ENCODE measurements around the gene SNU13. TPM values are rescaled to one million over a fixed set of nuclear protein-coding genes. Genes with fewer than 3 reads are reported as not detected.
"Not testable (repeated sequence)": the region's sequence is repeated elsewhere in the genome, so short reads cannot be mapped to it uniquely, and the experiment has no call there.

SNU13 gene
- total RNA-seq, 4 donors from 2014 or later = 177 to 202 (median 185) TPM

DNA sequence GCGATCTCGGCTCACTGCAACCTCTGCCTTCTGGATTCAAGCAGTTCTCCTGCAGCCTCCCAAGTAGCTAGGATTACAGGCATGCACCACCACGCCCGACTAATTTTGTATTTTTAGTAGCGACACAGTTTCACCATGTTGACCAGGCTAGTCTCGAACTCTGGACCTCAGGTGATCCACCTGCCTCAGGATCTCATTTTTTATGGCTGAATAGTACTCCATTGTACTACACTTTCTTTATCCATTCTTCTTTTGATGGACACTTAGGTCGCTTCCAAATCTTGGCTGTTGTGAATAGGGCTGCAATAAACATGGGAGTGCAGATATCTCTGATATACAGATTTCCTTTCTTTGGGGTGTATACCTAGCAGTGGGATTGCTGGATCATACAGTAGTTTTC lies 46.8 kb downstream of the SNU13 start:
- H3K27ac ChIP-seq = no peak overlapping the region
- H3K9me3 ChIP-seq = no peaks in the 10 kb centered on the region
- peaks cover 0 to 2% of the 10 kb centered on the region in 2 donors for H3K4me1 ChIP-seq
- TF ChIP-seq CTCF (IDR thresholded peaks at IDR 0.05 in 4 of 5, conservative IDR thresholded peaks at IDR 0.05 in 1 of 5) = no peak
- no peak for TF ChIP-seq POLR2A (IDR thresholded peaks at IDR 0.05)
- intact Hi-C loops (cut with DNase I; ENCODE audit: low total_unique reads) (no loop called here), in situ Hi-C loops (cut with MboI; ENCODE audit: low sequenced_read_pairs in 4 of 4) (no loop called here)
- DNase-seq (no peak), ATAC-seq (no peak)
- H3K36me3 ChIP-seq = peaks cover 0 to 89% of the 10 kb centered on the region in 2 donors
- H3K27me3 ChIP-seq = no peaks in the 10 kb centered on the region
- no peak overlapping the region for H3K4me3 ChIP-seq

DNA sequence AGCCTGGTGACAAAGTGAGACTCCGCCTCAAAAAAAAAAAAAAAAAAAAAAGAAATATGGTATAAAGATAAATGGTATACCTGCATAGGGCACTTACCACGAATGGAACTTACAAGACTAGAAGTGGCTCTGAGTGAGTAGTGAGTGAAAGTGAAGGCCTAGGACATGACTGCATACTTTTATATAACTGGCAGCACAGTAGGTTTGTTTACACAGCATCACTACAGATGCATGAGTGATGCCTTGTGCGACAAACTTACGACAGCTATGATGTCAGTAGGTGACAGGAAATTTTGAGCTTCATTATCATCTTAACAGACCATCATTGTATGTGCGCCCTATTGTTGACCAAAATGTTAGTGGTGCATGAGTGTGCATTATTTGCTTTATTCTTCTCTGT lies 49.9 kb downstream of the SNU13 start:
- H3K4me3 ChIP-seq = no peak overlapping the region
- no peak for DNase-seq
- no peaks in the 10 kb centered on the region for H3K9me3 ChIP-seq
- H3K4me1 ChIP-seq = peaks cover 5 to 7% of the 10 kb centered on the region in 2 donors
- in situ Hi-C loops (cut with MboI; ENCODE audit: low sequenced_read_pairs in 4 of 4) = no loop called here
- no peaks in the 10 kb centered on the region for H3K27me3 ChIP-seq
- no peak overlapping the region for H3K27ac ChIP-seq
- ATAC-seq = no peak
- intact Hi-C loops (cut with DNase I; ENCODE audit: low total_unique reads) = no loop called here
- peaks cover 0 to 76% of the 10 kb centered on the region in 2 donors for H3K36me3 ChIP-seq
- no peak for TF ChIP-seq POLR2A (IDR thresholded peaks at IDR 0.05)

DNA sequence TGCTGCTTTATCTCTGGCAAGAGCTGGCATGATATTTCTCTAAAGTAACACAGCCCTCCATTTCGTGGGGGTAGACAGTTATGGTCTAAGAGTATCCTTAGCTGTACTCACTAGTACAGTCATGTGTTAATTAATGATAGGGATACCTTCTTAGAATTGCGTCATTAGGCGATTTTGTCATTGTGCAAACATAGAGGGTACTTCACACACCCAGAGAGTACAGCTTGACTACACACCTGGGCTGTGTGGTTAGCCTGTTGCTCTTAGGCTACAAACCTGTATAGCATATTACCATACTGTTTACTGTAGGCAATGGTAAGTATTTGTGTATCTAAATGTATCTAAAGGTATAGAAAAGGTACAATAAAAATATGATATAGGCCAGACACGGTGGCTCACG lies 50.5 kb downstream of the SNU13 start:
- Histone ChIP-seq H3K27ac (peak overlapping the region in 2 of 4 donors; percentile 16 to 79), H3K4me1 (peaks cover 5 to 7% of the 10 kb centered on the region in 2 donors), H3K27me3 (no peaks in the 10 kb centered on the region), H3K36me3 (peaks cover 0 to 77% of the 10 kb centered on the region in 2 donors), H3K9me3 (no peaks in the 10 kb centered on the region), H3K4me3 (no peak overlapping the region)
- no peak for ATAC-seq
- DNase-seq = no peak
- TF ChIP-seq CTCF (IDR thresholded peaks at IDR 0.05 in 4 of 5, conservative IDR thresholded peaks at IDR 0.05 in 1 of 5) (no peak), POLR2A (IDR thresholded peaks at IDR 0.05) (no peak)
- intact Hi-C loops (cut with DNase I; ENCODE audit: low total_unique reads) (no loop called here), in situ Hi-C loops (cut with MboI; ENCODE audit: low sequenced_read_pairs in 4 of 4) (no loop called here)

DNA sequence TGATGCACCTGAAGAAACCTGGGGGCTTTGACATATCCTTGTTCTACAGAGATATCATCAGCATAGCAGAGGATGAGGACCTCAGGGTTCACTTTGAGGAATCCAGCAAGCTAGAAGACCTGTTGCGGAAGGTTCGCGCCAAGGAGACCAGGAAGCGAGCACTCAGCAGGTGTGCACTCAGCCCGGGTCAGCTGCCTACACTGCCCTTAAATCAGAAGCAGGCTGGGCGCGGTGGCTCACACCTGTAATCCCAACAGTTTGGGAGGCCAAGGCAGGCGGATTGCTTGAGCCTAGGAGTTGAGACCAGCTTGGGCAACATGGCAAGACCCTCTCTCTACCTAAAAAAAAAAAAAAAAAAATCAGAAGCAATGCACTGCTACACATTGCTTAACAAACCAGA lies 51.0 kb downstream of the SNU13 start:
- Histone ChIP-seq H3K36me3 (peaks cover 0 to 77% of the 10 kb centered on the region in 2 donors), H3K27ac (peak overlapping the region in 3 of 4 donors; percentile 79 to 85 (median 82))
- H3K9me3 ChIP-seq; H3K4me1 ChIP-seq; in situ Hi-C loops (cut with MboI; ENCODE audit: low sequenced_read_pairs in 4 of 4); ATAC-seq; H3K27me3 ChIP-seq; H3K4me3 ChIP-seq; intact Hi-C loops (cut with DNase I; ENCODE audit: low total_unique reads); DNase-seq: not testable (repeated sequence)

DNA sequence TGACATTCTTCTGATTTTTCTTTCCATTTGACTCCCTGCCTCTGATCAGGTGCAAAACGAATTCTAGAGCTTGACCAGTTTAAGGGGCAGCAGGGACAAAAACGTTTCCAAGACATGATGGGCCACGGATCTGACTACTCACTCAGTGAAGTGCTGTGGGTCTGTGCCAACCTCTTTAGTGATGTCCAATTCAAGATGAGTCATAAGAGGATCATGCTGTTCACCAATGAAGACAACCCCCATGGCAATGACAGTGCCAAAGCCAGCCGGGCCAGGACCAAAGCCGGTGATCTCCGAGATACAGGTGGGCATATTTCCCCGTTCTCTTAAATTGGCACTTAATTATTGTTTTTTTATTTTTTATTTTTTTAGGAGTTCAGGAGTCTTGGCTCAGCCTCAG lies 52.2 kb downstream of the SNU13 start:
- intact Hi-C loops (cut with DNase I; ENCODE audit: low total_unique reads) (no loop called here), in situ Hi-C loops (cut with MboI; ENCODE audit: low sequenced_read_pairs in 4 of 4) (no loop called here)
- DNase-seq (peak; percentile 61 to 80), ATAC-seq (peak; percentile 99)
- Histone ChIP-seq H3K36me3 (peaks cover 0 to 74% of the 10 kb centered on the region in 2 donors), H3K27ac (peak overlapping the region; percentile 67 to 85 (median 80)), H3K9me3 (no peaks in the 10 kb centered on the region), H3K4me3 (no peak overlapping the region), H3K4me1 (peaks cover 5 to 7% of the 10 kb centered on the region in 2 donors), H3K27me3 (no peaks in the 10 kb centered on the region)
- no peak for TF ChIP-seq POLR2A (IDR thresholded peaks at IDR 0.05)
- TF ChIP-seq CTCF (IDR thresholded peaks at IDR 0.05 in 4 of 5, conservative IDR thresholded peaks at IDR 0.05 in 1 of 5) = no peak

- intact Hi-C loops (cut with DNase I; ENCODE audit: low total_unique reads); H3K27me3 ChIP-seq; H3K4me3 ChIP-seq; H3K4me1 ChIP-seq; ATAC-seq; in situ Hi-C loops (cut with MboI; ENCODE audit: low sequenced_read_pairs in 4 of 4); DNase-seq; H3K27ac ChIP-seq; H3K9me3 ChIP-seq: not testable (repeated sequence)
- peaks cover 0 to 63% of the 10 kb centered on the region in 2 donors for H3K36me3 ChIP-seq
Measured at GRCh38 chr22:41634610-41635009, 54.1 kb downstream of the SNU13 start.

DNA sequence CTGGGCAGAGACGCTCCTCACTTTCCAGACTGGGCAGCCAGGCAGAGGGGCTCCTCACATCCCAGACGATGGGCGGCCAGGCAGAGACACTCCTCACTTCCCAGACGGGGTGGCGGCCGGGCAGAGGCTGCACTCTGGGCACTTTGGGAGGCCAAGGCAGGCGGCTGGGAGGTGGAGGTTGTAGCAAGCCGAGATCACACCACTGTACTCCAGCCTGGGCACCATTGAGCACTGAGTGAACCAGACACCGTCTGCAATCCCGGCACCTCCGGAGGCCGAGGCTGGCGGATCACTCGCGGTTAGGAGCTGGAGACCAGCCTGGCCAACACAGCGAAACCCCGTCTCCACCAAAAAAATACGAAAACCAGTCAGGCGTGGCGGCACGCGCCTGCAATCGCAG lies 57.1 kb downstream of the SNU13 start:
- H3K27ac ChIP-seq; H3K9me3 ChIP-seq; H3K4me3 ChIP-seq; in situ Hi-C loops (cut with MboI; ENCODE audit: low sequenced_read_pairs in 4 of 4); intact Hi-C loops (cut with DNase I; ENCODE audit: low total_unique reads); H3K4me1 ChIP-seq; H3K27me3 ChIP-seq; DNase-seq; ATAC-seq: not testable (repeated sequence)
- peaks cover 0 to 63% of the 10 kb centered on the region in 2 donors for H3K36me3 ChIP-seq

GRCh38 chr22:41631115-41631514 lies 57.6 kb downstream of the SNU13 start:
- H3K27ac ChIP-seq; in situ Hi-C loops (cut with MboI; ENCODE audit: low sequenced_read_pairs in 4 of 4); H3K9me3 ChIP-seq; H3K4me1 ChIP-seq; ATAC-seq; H3K27me3 ChIP-seq; DNase-seq; H3K4me3 ChIP-seq; intact Hi-C loops (cut with DNase I; ENCODE audit: low total_unique reads): not testable (repeated sequence)
- H3K36me3 ChIP-seq = peaks cover 0 to 65% of the 10 kb centered on the region in 2 donors

Data from gastrocnemius medialis (tissue), 4 donors.